HG02588 (cell line): ENCODE measurements around the gene SOX15.

Experiments
- ATAC-seq: cut with Tn5 transposase; IDR thresholded peaks from one replicate; pipeline ENCODE4 v1.9.1; 2021; ENCODE audit warnings: mild to moderate bottlenecking, moderate library complexity; ENCODE audit not compliant: unreplicated experiment

The SOX15 gene

GRCh38 chr17:7579001-7579833 lies 10.7 kb downstream of the SOX15 start, which contains the start of gene CD68:
CD68 (plus strand) TSS chr17:7579638; CDS start chr17:7579678, 40 bp downstream.
- ATAC-seq, result peak; percentile 34

- no peak for ATAC-seq
Measured at GRCh38 chr17:7577327-7578199, 12.3 kb downstream of the SOX15 start.

GRCh38 chr17:7576432-7576937 lies 13.4 kb downstream of the SOX15 start:
- no peak for ATAC-seq

- ATAC-seq, result no peak
Measured at GRCh38 chr17:7575959-7576358, 13.9 kb downstream of the SOX15 start.

GRCh38 chr17:7575481-7575883 lies 14.4 kb downstream of the SOX15 start:
- ATAC-seq, result no peak

GRCh38 chr17:7574176-7574953 lies 15.5 kb downstream of the SOX15 start:
- no peak for ATAC-seq

GRCh38 chr17:7573324-7574080 lies 16.4 kb downstream of the SOX15 start:
- ATAC-seq, result peak; percentile 22

GRCh38 chr17:7572588-7573323 lies 17.1 kb downstream of the SOX15 start:
- peak; percentile 80 for ATAC-seq

- ATAC-seq, result no peak
Measured at GRCh38 chr17:7572338-7572587, 17.6 kb downstream of the SOX15 start.

- no peak for ATAC-seq
Measured at GRCh38 chr17:7570351-7570750, 19.5 kb downstream of the SOX15 start.

GRCh38 chr17:7569571-7569970 lies 20.3 kb downstream of the SOX15 start:
- no peak for ATAC-seq

GRCh38 chr17:7563115-7563869 lies 26.6 kb downstream of the SOX15 start:
- ATAC-seq, result no peak

GRCh38 chr17:7562208-7562605 lies 27.7 kb downstream of the SOX15 start:
- peak; percentile 8 for ATAC-seq

- peak; percentile 65 for ATAC-seq
Measured at GRCh38 chr17:7561589-7562207, 28.2 kb downstream of the SOX15 start, which contains the start of gene SENP3. SENP3 (plus strand) TSS chr17:7561919; CDS start chr17:7563077, 1,158 bp downstream.

- ATAC-seq, result peak; percentile 33
Measured at GRCh38 chr17:7561028-7561575, 28.8 kb downstream of the SOX15 start.

- ATAC-seq, result no peak
Measured at GRCh38 chr17:7560172-7561027, 29.5 kb downstream of the SOX15 start.
